ENCODE measurements around the gene USPL1. TPM values are rescaled to one million over a fixed set of nuclear protein-coding genes. Genes with fewer than 3 reads are reported as not detected.
A peak's percentile ranks its signal among the peaks of the same experiment; 100 is the strongest.

USPL1 gene
- total RNA-seq, 1 donor from 2014 or later: 14.2 TPM

GRCh38 chr13:30656178-30656577 lies 38.5 kb downstream of the USPL1 start:
- no peak for DNase-seq (ENCODE audit: low read depth, low spot score)

DNA sequence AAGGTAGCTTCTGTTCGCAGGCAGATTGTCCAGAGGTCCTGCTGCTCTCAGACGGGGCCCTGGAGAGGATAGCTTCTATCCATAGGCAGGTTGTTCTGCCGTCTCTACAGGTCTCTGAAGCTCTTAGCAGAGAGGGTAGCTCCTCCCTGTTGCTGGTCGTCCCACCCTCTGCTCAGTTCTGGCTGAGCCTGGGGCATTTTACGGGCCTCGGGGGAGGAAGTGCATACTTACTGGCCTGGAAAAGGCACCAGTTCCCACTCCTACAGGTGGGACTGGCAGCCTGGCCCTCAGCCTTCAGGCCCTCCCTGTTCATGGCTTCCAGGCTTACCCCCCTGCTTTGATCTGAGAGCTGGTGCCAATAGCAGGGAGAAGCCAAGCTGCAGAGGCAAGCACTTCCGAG lies 42.3 kb downstream of the USPL1 start:
- no peak for DNase-seq (ENCODE audit: low read depth, low spot score)

- DNase-seq (ENCODE audit: low read depth, low spot score): no peak
Measured at GRCh38 chr13:30660796-30661195, 43.1 kb downstream of the USPL1 start.

DNA sequence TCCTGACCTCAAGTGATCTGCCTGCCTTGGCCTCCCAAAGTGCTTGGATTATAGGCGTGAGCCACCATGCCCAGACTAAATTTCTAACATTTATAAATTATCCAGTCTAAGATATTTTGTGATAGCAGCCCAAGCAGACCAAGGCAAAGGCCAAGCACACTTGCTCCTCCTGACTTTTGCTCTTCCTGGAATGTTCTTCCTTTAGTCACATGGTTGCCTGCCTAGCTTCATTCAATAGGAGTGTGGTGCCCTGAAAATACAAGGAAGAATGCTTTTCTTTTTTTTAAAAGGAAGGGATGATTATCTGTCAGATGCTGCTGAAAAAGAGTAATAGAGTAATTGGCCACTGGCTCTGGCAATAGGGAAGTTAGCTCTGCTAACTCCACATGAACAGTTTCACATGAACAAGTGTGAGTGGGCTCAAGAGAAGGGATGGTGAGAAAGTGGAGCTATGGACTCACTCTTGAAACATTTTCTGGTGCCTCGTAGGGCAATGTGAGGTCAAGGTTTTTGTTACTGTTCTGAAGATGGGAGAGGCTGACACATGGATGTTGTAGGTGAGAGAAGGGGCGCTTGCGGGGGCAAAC lies 47.1 kb downstream of the USPL1 start:
- DNase-seq (ENCODE audit: low read depth, low spot score): no peak

GRCh38 chr13:30665638-30666037 lies 47.9 kb downstream of the USPL1 start:
- no peak for DNase-seq (ENCODE audit: low read depth, low spot score)

GRCh38 chr13:30666113-30666512 lies 48.4 kb downstream of the USPL1 start:
- no peak for DNase-seq (ENCODE audit: low read depth, low spot score)

GRCh38 chr13:30667014-30667413 lies 49.3 kb downstream of the USPL1 start:
- DNase-seq (ENCODE audit: low read depth, low spot score): no peak

DNA sequence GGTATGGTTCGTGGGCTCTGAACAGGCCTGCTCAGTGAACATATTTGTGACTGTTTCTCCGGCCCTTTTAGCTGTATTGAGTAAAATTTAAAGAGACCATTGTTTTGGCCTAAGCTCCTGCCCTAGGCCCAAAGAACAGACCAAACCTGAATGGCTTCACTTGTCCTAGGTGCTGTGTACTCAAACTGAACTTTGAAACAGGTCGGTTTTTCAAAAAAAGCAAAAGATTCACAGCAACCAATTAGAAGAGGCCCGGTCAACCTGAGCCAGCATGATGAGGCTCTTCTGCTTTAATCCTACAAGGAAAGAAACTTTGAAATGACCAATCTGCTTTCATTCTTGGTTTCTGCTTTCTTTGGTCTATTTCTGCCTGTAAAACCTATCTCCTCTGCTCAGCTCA lies 50.6 kb downstream of the USPL1 start:
- no peak for DNase-seq (ENCODE audit: low read depth, low spot score)

DNA sequence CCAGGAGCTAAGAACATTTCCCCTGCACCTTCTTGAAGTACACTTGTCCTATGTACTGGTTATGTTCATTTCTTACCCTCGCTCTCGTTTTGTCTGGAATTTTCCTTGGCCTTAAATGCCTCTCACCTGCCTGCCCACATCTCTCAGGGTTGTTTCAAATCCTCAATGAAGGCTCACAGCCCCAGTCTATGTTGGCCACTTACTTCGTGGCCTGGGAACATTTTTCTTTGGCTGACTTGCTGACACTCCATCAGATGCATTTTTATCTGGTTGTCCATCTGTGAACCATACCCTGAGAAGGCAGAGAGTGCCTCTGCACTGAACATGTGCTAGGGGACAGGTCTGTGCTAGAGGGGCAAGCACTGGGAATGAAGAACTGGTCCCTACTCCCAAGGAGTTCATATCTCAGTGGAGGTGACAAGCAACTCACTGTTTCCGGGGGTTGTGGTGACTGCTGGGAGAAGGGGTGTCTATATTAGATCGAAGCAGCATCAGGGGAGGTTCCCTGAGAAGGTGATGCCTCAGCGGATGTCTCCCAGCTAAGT lies 53.6 kb downstream of the USPL1 start:
- DNase-seq (ENCODE audit: low read depth, low spot score): no peak

GRCh38 chr13:30673669-30674521 lies 56.2 kb downstream of the USPL1 start:
- DNase-seq (ENCODE audit: low read depth, low spot score): peak; percentile 50

DNA sequence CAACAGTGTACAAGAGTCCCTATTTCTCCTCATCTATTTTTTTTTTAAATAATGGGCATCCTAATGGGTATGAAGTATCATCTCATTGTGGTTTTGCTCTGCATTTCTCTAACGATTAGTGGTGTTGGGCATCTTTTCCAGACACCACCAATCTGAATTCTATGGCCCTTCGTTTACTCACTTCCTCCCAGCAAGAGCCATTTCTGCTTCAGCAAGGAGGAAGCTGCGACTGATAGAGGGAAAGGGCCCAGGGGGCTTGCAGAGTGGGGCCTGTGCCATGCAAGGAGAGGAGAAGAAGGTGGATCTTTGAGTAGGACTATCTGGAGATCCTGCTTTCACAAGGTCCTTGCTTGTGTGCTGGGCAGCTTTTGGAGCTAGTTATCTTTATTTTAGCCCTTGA lies 58.0 kb downstream of the USPL1 start:
- DNase-seq (ENCODE audit: low read depth, low spot score): no peak

GRCh38 chr13:30676672-30677071 lies 59.0 kb downstream of the USPL1 start:
- DNase-seq (ENCODE audit: low read depth, low spot score): no peak

DNA sequence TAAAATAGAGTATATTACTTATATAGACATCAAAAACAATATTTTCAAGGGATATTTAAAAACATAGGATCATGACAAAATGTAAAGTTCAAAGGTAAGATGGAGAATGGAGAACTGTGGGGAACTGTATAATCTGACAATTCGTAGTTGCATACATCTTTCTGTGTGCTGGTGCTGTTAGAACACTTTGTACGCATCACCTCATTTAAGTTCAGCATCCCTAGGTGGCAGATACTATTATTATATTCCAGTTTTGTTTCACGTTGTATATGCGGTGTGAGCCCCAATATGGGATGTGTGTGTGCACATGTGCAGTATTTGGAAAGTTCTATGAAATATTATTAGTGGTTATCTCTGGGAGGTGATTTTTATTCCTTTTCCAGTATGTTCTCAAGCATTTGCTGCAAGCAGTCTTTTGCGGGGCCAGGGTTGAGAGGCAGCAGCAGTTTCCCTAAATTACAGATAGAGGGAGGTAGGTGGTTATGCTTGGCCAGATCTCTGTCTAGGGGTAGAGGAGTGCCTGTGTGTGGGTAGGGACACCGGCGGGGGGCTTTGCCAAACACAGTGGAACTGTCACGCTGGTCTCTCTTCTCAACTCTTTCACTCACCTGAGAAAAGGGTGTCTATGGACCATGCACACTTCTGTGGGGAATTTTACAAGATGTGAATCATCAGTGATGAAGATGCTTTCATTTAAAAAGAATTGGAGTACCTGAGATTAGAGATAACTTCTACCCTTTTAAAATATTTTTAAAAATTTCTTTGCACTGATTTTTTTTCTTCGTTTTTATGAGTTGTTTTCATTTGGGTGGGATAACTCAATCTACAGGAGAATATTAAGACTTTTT lies 62.0 kb downstream of the USPL1 start:
- no peak for DNase-seq (ENCODE audit: low read depth, low spot score)

- DNase-seq (ENCODE audit: low read depth, low spot score): no peak
Measured at GRCh38 chr13:30681843-30682242, 64.1 kb downstream of the USPL1 start.

DNA sequence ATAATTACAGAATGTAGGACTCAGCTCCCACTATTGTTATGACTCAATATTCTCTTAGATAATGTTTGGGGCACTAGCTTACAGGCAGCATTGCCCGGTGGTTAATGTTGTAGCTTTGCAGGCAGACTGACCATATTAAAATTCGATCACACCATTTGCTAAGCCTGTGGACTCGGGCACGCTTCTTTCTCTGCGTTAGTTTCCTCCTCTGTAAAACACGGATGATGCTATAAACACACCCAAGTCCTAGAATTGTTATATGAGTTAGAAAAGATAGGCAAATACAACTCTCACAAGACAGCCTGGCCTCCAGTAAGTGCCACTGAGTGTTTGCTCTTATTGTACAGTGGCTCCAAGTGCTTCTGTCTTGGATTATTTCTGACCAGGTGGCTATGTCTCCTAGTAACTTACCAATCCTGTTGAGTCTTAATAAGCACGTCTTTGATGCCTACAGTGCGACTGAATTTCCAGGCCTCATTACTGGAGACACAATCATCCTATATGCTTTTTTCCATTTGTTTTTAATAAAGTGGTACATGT lies 67.7 kb downstream of the USPL1 start:
- no peak for DNase-seq (ENCODE audit: low read depth, low spot score)

GRCh38 chr13:30685987-30686386 lies 68.3 kb downstream of the USPL1 start:
- no peak for DNase-seq (ENCODE audit: low read depth, low spot score)

DNA sequence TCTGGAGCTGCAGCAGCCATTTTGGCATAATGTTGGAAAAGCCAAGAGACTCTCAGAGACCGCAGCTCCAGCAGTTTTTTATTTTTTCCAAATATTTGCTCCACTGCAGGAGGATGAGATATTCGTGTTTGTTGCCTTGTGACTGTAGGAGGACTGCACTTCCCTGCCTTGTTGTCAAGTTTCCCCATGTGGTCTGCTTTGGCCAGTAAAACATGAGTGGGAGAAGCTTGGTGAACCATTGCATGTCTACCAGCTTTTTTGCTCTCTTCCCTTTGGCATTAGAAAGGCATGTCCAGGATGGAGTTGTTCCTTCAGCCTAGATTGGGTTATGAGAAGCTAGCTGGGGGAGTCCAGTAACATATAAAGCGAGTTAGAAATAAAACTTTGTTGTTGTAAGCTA lies 69.9 kb downstream of the USPL1 start:
- DNase-seq (ENCODE audit: low read depth, low spot score): no peak

- no peak for DNase-seq (ENCODE audit: low read depth, low spot score)
Measured at GRCh38 chr13:30689752-30690151, 72.0 kb downstream of the USPL1 start.

DNA sequence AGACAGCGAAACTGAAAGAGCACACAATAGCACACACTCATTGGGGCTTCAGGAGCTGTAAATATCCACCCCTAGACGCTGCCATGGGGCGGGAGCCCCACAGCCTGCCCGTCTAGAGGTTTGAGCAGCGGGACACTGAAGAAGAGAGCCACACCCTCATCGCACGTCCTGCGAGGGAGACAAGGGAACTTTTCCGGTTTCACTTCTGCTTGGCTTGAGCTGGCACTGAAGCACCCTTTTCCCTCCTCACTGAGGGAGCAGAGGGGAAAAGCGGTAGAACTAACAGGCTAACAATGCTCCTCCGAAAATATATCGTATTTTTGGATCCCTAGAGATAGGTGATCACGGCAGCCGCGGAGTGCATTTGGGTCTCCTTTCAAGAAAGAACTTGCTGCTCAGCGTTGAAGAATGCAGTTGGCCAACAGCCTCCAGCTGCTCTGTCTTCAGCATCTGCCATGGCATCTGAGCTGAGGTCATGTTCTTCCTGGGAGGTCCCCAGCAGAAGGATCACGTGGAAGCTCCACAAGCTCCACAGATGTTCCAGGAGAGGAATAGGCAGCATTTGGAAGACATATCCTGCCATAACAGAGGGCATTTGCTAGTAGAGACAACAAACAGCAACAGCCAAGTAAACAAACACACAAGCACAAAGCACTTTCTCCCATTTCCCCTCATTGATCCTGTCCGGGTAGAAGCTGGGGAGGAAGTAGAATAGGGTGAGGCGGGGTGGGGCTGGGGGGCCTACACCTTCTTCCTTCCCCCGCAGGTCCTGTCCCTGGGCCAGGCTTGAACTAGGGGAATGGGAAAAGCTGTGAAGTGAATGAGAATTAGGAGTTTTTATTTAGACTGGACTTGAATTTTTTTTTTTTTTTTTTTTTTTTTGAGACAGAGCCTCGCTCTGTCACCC lies 72.8 kb downstream of the USPL1 start:
- DNase-seq (ENCODE audit: low read depth, low spot score): no peak

DNA sequence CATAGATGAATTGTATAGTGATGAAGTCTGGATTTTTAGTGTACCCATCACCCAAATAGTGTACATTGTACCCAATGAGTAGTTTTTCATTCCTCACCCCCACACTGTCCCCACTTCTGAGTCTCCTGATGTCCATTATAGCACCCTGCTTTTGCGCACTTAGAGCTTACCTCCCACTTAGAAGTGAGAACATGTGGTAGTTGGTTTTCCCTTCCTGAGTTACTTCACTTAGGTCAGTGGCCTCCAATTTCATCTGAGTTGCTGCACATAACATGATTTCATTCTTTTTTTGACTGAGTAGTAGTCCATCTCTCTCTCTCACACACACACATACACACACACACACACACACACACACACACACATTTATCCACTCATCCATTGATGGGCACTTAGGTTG lies 74.4 kb downstream of the USPL1 start:
- DNase-seq (ENCODE audit: low read depth, low spot score): no peak

All from pulmonary artery endothelial cell (primary cell).